ENCODE results near the gene CASD1.

DNA sequence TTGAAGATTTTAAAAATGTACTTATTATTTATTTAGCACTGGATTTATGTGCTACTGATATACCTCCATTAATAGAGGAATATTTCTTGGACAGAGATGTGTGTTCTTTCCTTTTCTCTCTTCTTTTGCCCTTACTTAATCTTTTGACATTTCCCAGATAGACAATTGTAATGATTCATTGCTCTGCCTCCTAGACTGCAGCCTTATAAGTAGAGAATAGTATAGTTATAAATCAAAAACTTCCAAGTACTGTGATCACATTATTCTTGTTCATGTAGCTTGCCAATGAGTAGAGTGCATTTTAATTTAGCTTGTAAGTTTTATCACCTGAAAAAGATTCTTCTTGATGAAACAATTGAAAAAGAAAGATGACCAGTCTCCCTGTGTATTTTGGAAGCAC is 47.6 kb downstream of the CASD1 start:
- TF ChIP-seq CTCF (IDR thresholded peaks at IDR 0.05; ENCODE audit: low read depth, low read length) (no peak), EZH2phosphoT487 (IDR thresholded peaks at IDR 0.05; ENCODE audit: low read depth) (no peak)

Measured in OCI-LY3 (cell line).